Measurements from ENCODE around the gene CPNE4.
A peak's percentile ranks its signal among the peaks of the same experiment; 100 is the strongest.

Gene CPNE4

DNA sequence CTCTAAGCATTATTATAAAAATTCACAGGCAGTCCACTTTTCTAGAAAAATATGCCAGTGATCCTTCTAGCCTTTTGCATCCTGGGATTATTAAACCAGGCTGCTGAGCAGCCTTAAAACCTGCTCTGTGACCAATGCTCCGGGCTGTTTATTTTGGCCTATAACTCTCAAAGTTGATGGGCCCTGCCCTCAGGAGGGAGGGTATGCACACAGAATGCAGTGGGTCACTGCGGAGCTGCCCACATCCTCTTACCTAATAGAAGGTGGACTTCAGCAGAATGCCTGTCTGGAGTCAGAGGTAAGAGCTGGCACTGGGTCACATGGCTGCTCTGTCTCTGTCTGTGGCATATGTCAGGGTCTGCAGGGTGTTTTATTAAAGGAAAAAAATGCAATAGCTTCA is 26.0 kb downstream of the CPNE4 start:
- no peaks in the 10 kb centered on the region for H4K20me1 ChIP-seq (ENCODE audit: insufficient read depth, low read length)
- H3K9me3 ChIP-seq (ENCODE audit: low read length) = no peaks in the 10 kb centered on the region
- no peak for TF ChIP-seq EZH2 (IDR thresholded peaks at IDR 0.05; ENCODE audit: borderline replicate concordance, low read length)
- TF ChIP-seq, protein P1, sequence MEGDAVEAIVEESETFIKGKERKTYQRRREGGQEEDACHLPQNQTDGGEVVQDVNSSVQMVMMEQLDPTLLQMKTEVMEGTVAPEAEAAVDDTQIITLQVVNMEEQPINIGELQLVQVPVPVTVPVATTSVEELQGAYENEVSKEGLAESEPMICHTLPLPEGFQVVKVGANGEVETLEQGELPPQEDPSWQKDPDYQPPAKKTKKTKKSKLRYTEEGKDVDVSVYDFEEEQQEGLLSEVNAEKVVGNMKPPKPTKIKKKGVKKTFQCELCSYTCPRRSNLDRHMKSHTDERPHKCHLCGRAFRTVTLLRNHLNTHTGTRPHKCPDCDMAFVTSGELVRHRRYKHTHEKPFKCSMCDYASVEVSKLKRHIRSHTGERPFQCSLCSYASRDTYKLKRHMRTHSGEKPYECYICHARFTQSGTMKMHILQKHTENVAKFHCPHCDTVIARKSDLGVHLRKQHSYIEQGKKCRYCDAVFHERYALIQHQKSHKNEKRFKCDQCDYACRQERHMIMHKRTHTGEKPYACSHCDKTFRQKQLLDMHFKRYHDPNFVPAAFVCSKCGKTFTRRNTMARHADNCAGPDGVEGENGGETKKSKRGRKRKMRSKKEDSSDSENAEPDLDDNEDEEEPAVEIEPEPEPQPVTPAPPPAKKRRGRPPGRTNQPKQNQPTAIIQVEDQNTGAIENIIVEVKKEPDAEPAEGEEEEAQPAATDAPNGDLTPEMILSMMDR (IDR thresholded peaks at IDR 0.05; ENCODE audit: low read length) = no peak
- no peak overlapping the region for H3K4me2 ChIP-seq (ENCODE audit: low read length)
- no peak overlapping the region for H3K27ac ChIP-seq (ENCODE audit: low read depth, low read length, poor library complexity, severe bottlenecking)
- H3K9ac ChIP-seq (ENCODE audit: low read length) = no peak overlapping the region
- no peaks in the 10 kb centered on the region for H3K4me1 ChIP-seq (ENCODE audit: insufficient read depth, low read length, severe bottlenecking)
- no peaks in the 10 kb centered on the region for H3K9me2 ChIP-seq (ENCODE audit: low read depth, low read length)
- no peak overlapping the region for H3K4me3 ChIP-seq (ENCODE audit: low read depth, low read length, poor library complexity, severe bottlenecking)
- no peaks in the 10 kb centered on the region for H3K27me3 ChIP-seq (ENCODE audit: insufficient read depth, low read length)
- no peak overlapping the region for H2AFZ ChIP-seq (ENCODE audit: low read length)
- H3K79me2 ChIP-seq (ENCODE audit: insufficient read depth, low read length) = no peaks in the 10 kb centered on the region
- no peaks in the 10 kb centered on the region for H3K36me3 ChIP-seq (ENCODE audit: insufficient read depth, low read length)
- no peaks in the 10 kb centered on the region for H3F3A ChIP-seq (ENCODE audit: insufficient read depth, low read length)

DNA sequence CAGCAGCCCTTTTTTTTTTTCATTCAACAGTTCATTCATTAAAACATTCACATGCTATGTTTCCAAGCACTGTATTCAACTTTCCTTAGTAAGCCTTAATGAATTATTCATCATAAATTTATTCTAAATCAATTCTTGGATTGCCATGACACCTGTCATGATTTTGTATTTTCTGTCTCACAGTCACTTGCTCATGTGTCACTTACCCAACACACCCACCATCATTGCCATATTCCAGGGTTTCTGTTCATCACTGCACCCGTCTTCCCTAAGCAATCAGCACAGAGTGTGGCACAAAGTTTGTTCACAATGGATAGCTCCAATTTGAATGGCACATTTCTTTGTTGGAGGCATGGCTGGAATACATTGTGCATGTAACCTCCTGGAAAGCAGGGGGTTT is 27.2 kb downstream of the CPNE4 start:
- H2AFZ ChIP-seq (ENCODE audit: low read length) = no peak overlapping the region
- no peaks in the 10 kb centered on the region for H3K79me2 ChIP-seq (ENCODE audit: insufficient read depth, low read length)
- TF ChIP-seq, protein P1 (IDR thresholded peaks at IDR 0.05; ENCODE audit: low read length) = no peak
- no peak for TF ChIP-seq EZH2 (IDR thresholded peaks at IDR 0.05; ENCODE audit: borderline replicate concordance, low read length)
- H3K4me1 ChIP-seq (ENCODE audit: insufficient read depth, low read length, severe bottlenecking) = no peaks in the 10 kb centered on the region
- no peaks in the 10 kb centered on the region for H3K9me3 ChIP-seq (ENCODE audit: low read length)
- H3K27me3 ChIP-seq (ENCODE audit: insufficient read depth, low read length) = no peaks in the 10 kb centered on the region
- H3K4me2 ChIP-seq (ENCODE audit: low read length) = no peak overlapping the region
- no peaks in the 10 kb centered on the region for H3K36me3 ChIP-seq (ENCODE audit: insufficient read depth, low read length)
- no peak overlapping the region for H3K27ac ChIP-seq (ENCODE audit: low read depth, low read length, poor library complexity, severe bottlenecking)
- H3K9ac ChIP-seq (ENCODE audit: low read length) = no peak overlapping the region
- no peaks in the 10 kb centered on the region for H4K20me1 ChIP-seq (ENCODE audit: insufficient read depth, low read length)
- no peaks in the 10 kb centered on the region for H3K9me2 ChIP-seq (ENCODE audit: low read depth, low read length)
- no peaks in the 10 kb centered on the region for H3F3A ChIP-seq (ENCODE audit: insufficient read depth, low read length)
- no peak overlapping the region for H3K4me3 ChIP-seq (ENCODE audit: low read depth, low read length, poor library complexity, severe bottlenecking)

DNA sequence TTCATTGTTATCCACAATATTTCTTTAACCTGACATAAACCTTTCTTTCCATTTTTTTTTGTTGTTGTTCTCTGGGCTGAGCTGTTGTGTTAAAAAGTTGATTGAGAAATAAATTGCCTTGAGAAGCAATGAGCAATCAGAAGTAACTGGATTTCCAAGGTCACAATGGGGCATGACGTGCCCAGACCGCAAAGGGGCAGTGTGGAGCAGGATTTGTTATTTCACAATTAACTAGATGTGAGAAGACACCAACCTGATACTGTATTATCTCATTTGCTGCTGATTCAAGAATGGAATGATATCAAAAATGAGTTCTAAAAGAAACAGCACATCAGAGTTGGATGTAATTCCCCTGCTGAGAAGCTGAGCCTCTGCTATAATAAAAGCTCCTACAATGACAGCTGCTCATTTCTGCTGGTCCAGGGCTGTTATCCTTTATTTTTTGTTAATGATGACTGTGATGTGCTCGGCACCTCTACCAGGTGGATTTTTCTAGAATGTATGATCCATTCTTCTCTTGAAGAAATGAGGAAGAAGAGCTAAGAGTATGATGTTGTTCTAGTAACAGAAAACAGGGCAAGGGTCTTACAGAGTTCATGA is 28.1 kb downstream of the CPNE4 start:
- no peak overlapping the region for H3K4me2 ChIP-seq (ENCODE audit: low read length)
- H2AFZ ChIP-seq (ENCODE audit: low read length) = no peak overlapping the region
- H3K79me2 ChIP-seq (ENCODE audit: insufficient read depth, low read length) = no peaks in the 10 kb centered on the region
- H3K9me2 ChIP-seq (ENCODE audit: low read depth, low read length) = no peaks in the 10 kb centered on the region
- no peaks in the 10 kb centered on the region for H3K36me3 ChIP-seq (ENCODE audit: insufficient read depth, low read length)
- no peak overlapping the region for H3K27ac ChIP-seq (ENCODE audit: low read depth, low read length, poor library complexity, severe bottlenecking)
- TF ChIP-seq, protein P1 (IDR thresholded peaks at IDR 0.05; ENCODE audit: low read length) = peak; percentile 80
- TF ChIP-seq EZH2 (IDR thresholded peaks at IDR 0.05; ENCODE audit: borderline replicate concordance, low read length) = no peak
- H3K4me1 ChIP-seq (ENCODE audit: insufficient read depth, low read length, severe bottlenecking) = no peaks in the 10 kb centered on the region
- no peak overlapping the region for H3K4me3 ChIP-seq (ENCODE audit: low read depth, low read length, poor library complexity, severe bottlenecking)
- no peaks in the 10 kb centered on the region for H3K9me3 ChIP-seq (ENCODE audit: low read length)
- H3F3A ChIP-seq (ENCODE audit: insufficient read depth, low read length) = no peaks in the 10 kb centered on the region
- no peak overlapping the region for H3K9ac ChIP-seq (ENCODE audit: low read length)
- H3K27me3 ChIP-seq (ENCODE audit: insufficient read depth, low read length) = no peaks in the 10 kb centered on the region
- H4K20me1 ChIP-seq (ENCODE audit: insufficient read depth, low read length) = no peaks in the 10 kb centered on the region

Data from OCI-LY1 (cell line).